Right renal pelvis (tissue), 4 donors: Measurements from ENCODE around the gene TRPV4. TPM values are rescaled to one million over a fixed set of nuclear protein-coding genes. Genes with fewer than 3 reads are reported as not detected.

Source experiments
- DNase-seq, 4 donors: peaks; one replicate each; pipeline ENCODE4 v3.0.0-alpha.2; 2013; ENCODE audit warnings: low read depth in 4 of 4, low spot score in 3 of 4, missing footprints in 1 of 4
- polyA plus RNA-seq, 4 donors: library from polyadenylated mRNA; unstranded; fragments of 120-200 nt; gene quantifications; one replicate each; pipeline ENCODE4 v1.2.1, GENCODE V29; 2013; ENCODE audit not compliant: insufficient read length in 4 of 4

Gene TRPV4
- polyA plus RNA-seq, 4 donors, result 12.0 to 16.1 (median 13.0) TPM

DNA sequence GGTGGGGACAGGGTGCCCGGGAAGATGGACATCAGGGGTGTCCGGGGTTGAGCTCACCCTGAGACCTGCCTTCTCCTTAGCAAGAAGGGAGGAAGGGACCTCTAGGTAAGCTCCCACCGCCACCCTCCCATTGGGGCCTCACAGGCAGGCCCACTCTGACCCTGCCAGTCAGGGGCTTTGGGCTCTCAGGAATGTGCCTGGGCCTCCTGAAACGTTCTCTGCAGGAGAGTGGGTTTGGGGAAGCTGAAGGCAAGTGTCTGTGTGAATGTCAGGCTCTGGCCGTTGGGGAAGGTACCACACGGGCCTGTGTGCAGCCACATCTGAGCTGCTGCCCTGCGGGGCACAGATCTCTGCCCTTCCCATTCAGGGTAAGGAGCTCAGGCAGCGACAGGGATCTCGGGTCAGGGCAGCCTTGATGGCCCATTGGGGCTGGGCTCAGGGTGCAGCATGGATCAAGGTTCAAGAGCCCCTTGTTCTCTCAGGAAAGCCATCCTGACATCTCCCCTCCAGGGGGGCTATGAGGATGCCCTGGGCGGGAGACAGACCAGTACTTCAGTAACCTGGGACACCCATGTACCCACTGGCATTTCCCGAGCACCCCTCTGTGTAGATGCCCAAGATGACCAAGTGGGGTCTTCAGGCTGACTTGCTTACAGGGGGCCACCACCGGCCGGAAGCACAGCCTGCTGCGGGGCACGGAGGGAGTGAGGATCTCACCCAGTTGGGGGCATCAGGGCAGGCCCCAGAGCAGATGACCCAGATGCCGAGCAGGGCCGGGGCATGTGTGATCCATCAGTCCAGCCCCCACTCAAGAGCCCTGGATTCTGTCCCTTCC lies 89.9 kb downstream of the TRPV4 start:
- DNase-seq, result no peak

DNA sequence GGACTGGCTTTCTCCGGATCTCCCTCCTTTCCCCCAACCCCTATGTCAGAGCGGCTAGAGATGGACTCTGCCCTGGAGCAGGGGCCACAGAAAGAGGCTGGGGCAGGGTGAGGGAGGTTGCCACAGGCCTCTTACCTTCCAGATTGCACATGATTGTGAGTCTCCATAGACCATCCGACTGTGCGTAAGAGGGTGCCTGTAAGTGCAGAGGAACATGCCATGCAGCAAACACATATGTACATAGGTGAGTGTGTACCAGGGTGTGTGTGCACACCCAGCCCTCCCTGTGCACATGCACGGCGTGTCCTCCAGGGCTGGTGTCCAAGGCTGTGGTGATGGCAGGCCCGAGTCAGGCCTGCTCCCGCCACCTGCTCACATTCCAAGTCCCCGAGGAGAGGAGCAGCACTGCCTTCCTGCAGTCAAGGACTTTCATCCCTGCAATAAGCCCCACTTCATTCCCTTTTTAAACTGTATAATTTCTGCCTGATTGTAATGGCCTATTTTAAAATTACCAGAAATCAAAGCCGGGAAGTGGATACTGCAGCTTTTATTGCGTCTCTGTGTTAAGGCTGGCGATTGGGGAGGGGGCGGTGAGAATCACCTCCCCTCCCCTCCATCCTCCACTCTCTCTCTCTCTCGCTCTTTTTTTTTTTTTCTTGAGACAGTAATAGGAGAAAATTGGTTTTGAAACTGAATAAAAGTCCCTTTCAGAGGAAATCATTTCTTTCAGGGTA lies 91.1 kb downstream of the TRPV4 start:
- DNase-seq, result no peak

- no peak for DNase-seq
Measured at GRCh38 chr12:109741286-109741969, 91.8 kb downstream of the TRPV4 start.

GRCh38 chr12:109740694-109741245 lies 92.4 kb downstream of the TRPV4 start:
- DNase-seq, result no peak

- no peak for DNase-seq
Measured at GRCh38 chr12:109739747-109740693, 93.2 kb downstream of the TRPV4 start.

- no peak for DNase-seq
Measured at GRCh38 chr12:109738878-109739665, 94.1 kb downstream of the TRPV4 start.

DNA sequence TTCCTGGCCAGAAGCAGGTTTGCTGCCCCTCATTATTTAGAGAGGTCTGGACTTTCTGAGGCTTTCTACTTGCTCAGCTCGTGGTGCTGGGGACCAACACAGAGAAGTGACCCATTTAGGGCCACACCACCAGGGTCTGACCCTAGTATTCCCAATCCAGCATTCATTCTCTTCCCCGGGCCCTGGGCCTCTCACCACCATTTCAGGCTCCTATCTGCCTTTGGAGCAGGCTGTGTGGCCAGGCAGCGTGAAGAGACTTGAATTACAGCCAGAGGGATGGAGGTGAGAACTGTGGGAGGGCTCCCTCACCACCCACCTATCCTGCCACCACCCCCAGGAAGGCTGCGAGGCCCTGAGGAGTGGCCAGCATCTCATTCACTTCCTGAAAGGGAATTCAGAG lies 95.0 kb downstream of the TRPV4 start:
- no peak for DNase-seq

- no peak for DNase-seq
Measured at GRCh38 chr12:109737631-109738030, 95.6 kb downstream of the TRPV4 start.

- no peak for DNase-seq
Measured at GRCh38 chr12:109737126-109737525, 96.1 kb downstream of the TRPV4 start.

GRCh38 chr12:109736552-109737108 lies 96.6 kb downstream of the TRPV4 start:
- DNase-seq, result peak in 2 of 4 donors; percentile 65 to 72

GRCh38 chr12:109735825-109736551 lies 97.2 kb downstream of the TRPV4 start:
- DNase-seq, result no peak

DNA sequence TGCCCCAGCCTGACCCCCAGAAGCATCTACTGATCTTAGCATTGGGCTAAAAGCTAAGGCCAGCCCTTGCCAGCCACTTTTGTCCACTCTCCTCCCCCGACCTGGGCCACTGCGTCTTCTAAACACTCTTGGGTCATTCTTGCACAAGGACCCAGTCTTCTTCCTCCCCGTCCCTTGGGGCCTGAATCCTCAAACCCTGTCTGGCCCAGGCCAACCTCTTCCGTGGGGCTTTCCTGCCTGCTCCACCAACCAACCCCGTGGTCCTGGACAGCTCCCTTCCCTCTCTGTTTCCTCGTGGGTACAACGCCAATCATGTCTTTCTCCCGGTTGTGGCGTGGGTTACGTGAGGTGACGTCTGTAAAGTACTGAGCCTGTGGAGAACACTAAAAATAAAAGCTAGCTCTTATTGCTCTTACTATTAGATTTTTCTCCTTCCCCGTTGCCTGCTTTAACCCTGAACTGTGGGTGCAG lies 98.1 kb downstream of the TRPV4 start:
- no peak for DNase-seq

GRCh38 chr12:109734219-109735000 lies 98.8 kb downstream of the TRPV4 start:
- no peak for DNase-seq
